ENCODE results near the gene GLI2. TPM values are rescaled to one million over a fixed set of nuclear protein-coding genes. Genes with fewer than 3 reads are reported as not detected.

Gene GLI2
- total RNA-seq, 1 donor = 10.1 TPM

- H3K27me3 ChIP-seq (ENCODE audit: insufficient read depth, low read length) = no peaks in the 10 kb centered on the region
- H4K20me1 ChIP-seq (ENCODE audit: insufficient read depth, low read length) = no peaks in the 10 kb centered on the region
- H3K4me3 ChIP-seq (ENCODE audit: insufficient read depth, low read length) = no peak overlapping the region
- H3K9me3 ChIP-seq (ENCODE audit: low read depth, low read length) = no peaks in the 10 kb centered on the region
- no peak for TF ChIP-seq CTCF (IDR thresholded peaks at IDR 0.05; ENCODE audit: extremely low read depth, low read depth, low read length)
- DNase-seq (ENCODE audit: insufficient read length, low spot score, missing footprints) = peak; percentile 93
- H2AFZ ChIP-seq (ENCODE audit: low read length) = no peak overlapping the region
- peaks cover 11% of the 10 kb centered on the region for H3K4me1 ChIP-seq (ENCODE audit: insufficient read depth, low read length)
- no peaks in the 10 kb centered on the region for H3K36me3 ChIP-seq (ENCODE audit: insufficient read depth, low read length)
- no peak overlapping the region for H3K4me2 ChIP-seq (ENCODE audit: insufficient read depth, low read length)
- no peaks in the 10 kb centered on the region for H3K79me2 ChIP-seq (ENCODE audit: insufficient read depth, low read length)
- H3K27ac ChIP-seq (ENCODE audit: low read depth, low read length) = peak overlapping the region; percentile 18
These were observed 32.2 kb upstream of the GLI2 start for GRCh38 chr2:120703330-120703994.

- no peaks in the 10 kb centered on the region for H4K20me1 ChIP-seq (ENCODE audit: insufficient read depth, low read length)
- no peak for TF ChIP-seq CTCF (IDR thresholded peaks at IDR 0.05; ENCODE audit: extremely low read depth, low read depth, low read length)
- peak; percentile 37 for DNase-seq (ENCODE audit: insufficient read length, low spot score, missing footprints)
- no peaks in the 10 kb centered on the region for H3K27me3 ChIP-seq (ENCODE audit: insufficient read depth, low read length)
- H3K36me3 ChIP-seq (ENCODE audit: insufficient read depth, low read length) = no peaks in the 10 kb centered on the region
- no peak overlapping the region for H3K4me2 ChIP-seq (ENCODE audit: insufficient read depth, low read length)
- no peak overlapping the region for H2AFZ ChIP-seq (ENCODE audit: low read length)
- H3K27ac ChIP-seq (ENCODE audit: low read depth, low read length) = no peak overlapping the region
- H3K4me1 ChIP-seq (ENCODE audit: insufficient read depth, low read length) = peaks cover 11% of the 10 kb centered on the region
- no peaks in the 10 kb centered on the region for H3K79me2 ChIP-seq (ENCODE audit: insufficient read depth, low read length)
- no peak overlapping the region for H3K4me3 ChIP-seq (ENCODE audit: insufficient read depth, low read length)
- H3K9me3 ChIP-seq (ENCODE audit: low read depth, low read length) = no peaks in the 10 kb centered on the region
These were observed 31.0 kb upstream of the GLI2 start for GRCh38 chr2:120704696-120705095.

GRCh38 chr2:120707816-120708215 lies 27.9 kb upstream of the GLI2 start:
- H2AFZ ChIP-seq (ENCODE audit: low read length) = no peak overlapping the region
- TF ChIP-seq CTCF (IDR thresholded peaks at IDR 0.05; ENCODE audit: extremely low read depth, low read depth, low read length) = no peak
- no peaks in the 10 kb centered on the region for H3K79me2 ChIP-seq (ENCODE audit: insufficient read depth, low read length)
- no peak overlapping the region for H3K27ac ChIP-seq (ENCODE audit: low read depth, low read length)
- no peaks in the 10 kb centered on the region for H3K27me3 ChIP-seq (ENCODE audit: insufficient read depth, low read length)
- no peak overlapping the region for H3K4me2 ChIP-seq (ENCODE audit: insufficient read depth, low read length)
- H3K9me3 ChIP-seq (ENCODE audit: low read depth, low read length) = no peaks in the 10 kb centered on the region
- H3K36me3 ChIP-seq (ENCODE audit: insufficient read depth, low read length) = no peaks in the 10 kb centered on the region
- DNase-seq (ENCODE audit: insufficient read length, low spot score, missing footprints) = no peak
- H3K4me3 ChIP-seq (ENCODE audit: insufficient read depth, low read length) = no peak overlapping the region
- H4K20me1 ChIP-seq (ENCODE audit: insufficient read depth, low read length) = no peaks in the 10 kb centered on the region
- peaks cover 16% of the 10 kb centered on the region for H3K4me1 ChIP-seq (ENCODE audit: insufficient read depth, low read length)

GRCh38 chr2:120708944-120709607 lies 26.6 kb upstream of the GLI2 start:
- H4K20me1 ChIP-seq (ENCODE audit: insufficient read depth, low read length) = no peaks in the 10 kb centered on the region
- H3K27ac ChIP-seq (ENCODE audit: low read depth, low read length) = no peak overlapping the region
- no peaks in the 10 kb centered on the region for H3K27me3 ChIP-seq (ENCODE audit: insufficient read depth, low read length)
- H3K36me3 ChIP-seq (ENCODE audit: insufficient read depth, low read length) = no peaks in the 10 kb centered on the region
- H3K79me2 ChIP-seq (ENCODE audit: insufficient read depth, low read length) = no peaks in the 10 kb centered on the region
- no peak overlapping the region for H3K4me3 ChIP-seq (ENCODE audit: insufficient read depth, low read length)
- peaks cover 15% of the 10 kb centered on the region for H3K4me1 ChIP-seq (ENCODE audit: insufficient read depth, low read length)
- no peak overlapping the region for H2AFZ ChIP-seq (ENCODE audit: low read length)
- H3K9me3 ChIP-seq (ENCODE audit: low read depth, low read length) = no peaks in the 10 kb centered on the region
- no peak for TF ChIP-seq CTCF (IDR thresholded peaks at IDR 0.05; ENCODE audit: extremely low read depth, low read depth, low read length)
- H3K4me2 ChIP-seq (ENCODE audit: insufficient read depth, low read length) = no peak overlapping the region
- DNase-seq (ENCODE audit: insufficient read length, low spot score, missing footprints) = no peak
